Esophagus (tissue), 2 donors: ENCODE data around the gene TSPO. TPM values are rescaled to one million over a fixed set of nuclear protein-coding genes. Genes with fewer than 3 reads are reported as not detected.

Source experiments
- H3K27ac ChIP-seq, 2 donors: one replicate each; pipeline ENCODE4 v1.5.1; 2013; ENCODE audit warnings: low read depth in 2 of 2, mild to moderate bottlenecking in 2 of 2, inconsistent platforms in 1 of 2, low read length in 1 of 2, moderate library complexity in 1 of 2
- H3K27me3 ChIP-seq, 2 donors: one replicate each; pipeline ENCODE4 v1.6.1; 2013; ENCODE audit warnings: low read length in 2 of 2, control low read depth in 1 of 2, mild to moderate bottlenecking in 1 of 2; ENCODE audit not compliant: insufficient read depth in 2 of 2, control insufficient read depth in 1 of 2
- H3K36me3 ChIP-seq, 2 donors: one replicate each; pipeline ENCODE4 v1.6.1; 2013; ENCODE audit warnings: low read length in 1 of 2; ENCODE audit not compliant: control insufficient read depth in 2 of 2, insufficient read depth in 2 of 2
- H3K4me1 ChIP-seq, 2 donors: one replicate each; pipeline ENCODE4 v1.6.1; 2013; ENCODE audit warnings: low read length in 1 of 2; ENCODE audit not compliant: control insufficient read depth in 2 of 2, insufficient read depth in 2 of 2
- H3K4me3 ChIP-seq, 2 donors: one replicate each; pipeline ENCODE4 v1.5.1; 2013; ENCODE audit warnings: low read length in 2 of 2, mild to moderate bottlenecking in 2 of 2, low read depth in 1 of 2, moderate library complexity in 1 of 2
- H3K9me3 ChIP-seq, 2 donors: one replicate each; pipeline ENCODE4 v1.6.1; 2013; ENCODE audit warnings: mild to moderate bottlenecking in 2 of 2, low read depth in 1 of 2, low read length in 1 of 2, moderate library complexity in 1 of 2; ENCODE audit not compliant: control insufficient read depth in 2 of 2, insufficient read depth in 1 of 2
- WGBS, 2 donors: extraction: QIAGEN DNeasy Blood & Tissue Kit; methylation state at CpG; one replicate each; pipeline ENCODE4 v1.1.7; 2013; 5-methylcytosine and 5-hydroxymethylcytosine counted together
- polyA plus RNA-seq, 2 donors: library from polyadenylated mRNA; stranded (reverse); fragments of 200-250 nt; gene quantifications; one replicate each; pipeline ENCODE4 v1.2.3, GENCODE V29; 2013
- donor health status: healthy with polysubstance abuse.
- donor health status: Bipolar disorder and iron deficiency.

TSPO gene
- polyA plus RNA-seq, 2 donors: 660 to 791 TPM

DNA sequence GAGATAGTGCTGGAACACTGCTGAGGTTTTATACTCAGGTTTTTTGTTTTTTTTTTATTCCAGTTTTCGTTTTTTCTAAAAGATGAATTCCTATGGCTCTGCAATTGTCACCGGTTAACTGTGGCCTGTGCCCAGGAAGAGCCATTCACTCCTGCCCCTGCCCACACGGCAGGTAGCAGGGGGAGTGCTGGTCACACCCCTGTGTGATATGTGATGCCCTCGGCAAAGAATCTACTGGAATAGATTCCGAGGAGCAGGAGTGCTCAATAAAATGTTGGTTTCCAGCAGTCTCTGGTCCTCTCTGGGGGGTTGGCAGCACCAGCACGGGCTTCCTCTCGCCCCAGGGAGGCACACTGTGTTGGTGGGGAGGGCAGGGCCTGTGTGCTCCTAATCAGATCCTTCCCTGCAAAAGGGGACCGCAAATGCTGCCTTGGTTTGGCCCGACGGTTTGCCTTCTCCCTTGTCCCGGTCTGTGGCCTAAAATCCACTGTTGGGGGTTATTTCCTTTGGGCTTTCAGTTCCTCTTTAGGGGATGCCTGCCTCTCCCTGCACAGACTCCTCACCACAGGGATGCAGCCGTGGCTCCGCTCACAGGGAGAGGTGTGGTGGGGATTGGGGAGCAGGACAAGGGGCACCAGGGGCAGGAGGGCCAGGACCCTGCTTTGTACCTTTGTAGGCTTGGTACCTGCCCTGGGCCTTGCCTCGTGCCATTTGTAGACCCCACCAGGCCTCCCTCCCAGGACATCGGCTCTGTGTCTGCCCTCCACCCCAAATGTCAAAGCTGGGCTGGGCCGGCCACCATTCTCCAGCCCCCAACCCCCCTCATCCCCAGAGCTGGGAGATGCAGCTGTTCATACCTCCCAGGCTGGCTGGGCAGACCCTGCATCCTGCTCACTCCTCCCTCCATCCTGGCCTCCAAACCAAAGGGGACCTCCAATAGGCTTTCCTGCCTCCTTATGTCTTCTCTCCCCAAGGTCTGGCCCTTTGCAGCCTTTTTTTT lies 21.6 kb upstream of the TSPO start:
- Histone ChIP-seq H3K27ac (no peak overlapping the region), H3K36me3 (peaks cover 7 to 33% of the 10 kb centered on the region in 2 donors), H3K9me3 (no peaks in the 10 kb centered on the region), H3K27me3 (no peaks in the 10 kb centered on the region), H3K4me3 (no peak overlapping the region), H3K4me1 (peaks cover 2 to 14% of the 10 kb centered on the region in 2 donors)
- WGBS, 2 donors: 61 to 63% methylated on average over 16 of the region's 16 CpGs

DNA sequence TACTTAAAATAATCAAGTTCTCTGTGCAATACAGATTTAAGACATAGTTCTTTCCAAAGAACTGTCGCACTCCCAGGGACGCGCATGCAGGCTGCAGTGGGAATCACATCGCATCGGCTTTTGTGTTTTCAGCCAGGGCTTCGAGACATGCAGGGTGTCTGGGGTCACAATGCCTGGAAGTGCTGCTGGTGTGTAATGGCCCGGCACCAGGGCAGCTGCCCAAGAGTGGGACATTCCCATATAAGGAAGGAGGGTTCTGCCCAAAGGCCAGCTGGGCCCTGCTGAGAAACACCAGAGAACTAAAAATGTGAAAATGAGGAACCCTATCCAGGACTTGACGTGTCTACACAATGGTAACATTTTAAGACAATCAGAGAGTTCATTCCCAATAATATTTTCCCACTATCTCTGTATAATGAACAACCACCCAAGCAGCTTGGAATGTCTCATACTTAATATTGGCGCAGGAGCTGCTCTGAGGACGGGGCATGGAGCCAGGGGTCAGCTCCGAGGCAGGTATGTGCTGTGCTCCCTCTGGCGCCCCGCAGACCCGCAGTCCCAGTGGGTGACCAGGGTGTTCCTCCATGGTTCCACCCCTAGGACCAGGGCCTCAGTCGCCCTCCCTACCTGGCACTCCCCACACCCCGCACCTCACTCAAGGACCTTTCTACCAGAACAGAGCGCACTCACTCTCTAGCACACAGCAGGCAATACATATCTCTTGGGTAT lies 19.4 kb upstream of the TSPO start:
- WGBS, 2 donors: 82 to 88% methylated on average over 17 of the region's 17 CpGs

DNA sequence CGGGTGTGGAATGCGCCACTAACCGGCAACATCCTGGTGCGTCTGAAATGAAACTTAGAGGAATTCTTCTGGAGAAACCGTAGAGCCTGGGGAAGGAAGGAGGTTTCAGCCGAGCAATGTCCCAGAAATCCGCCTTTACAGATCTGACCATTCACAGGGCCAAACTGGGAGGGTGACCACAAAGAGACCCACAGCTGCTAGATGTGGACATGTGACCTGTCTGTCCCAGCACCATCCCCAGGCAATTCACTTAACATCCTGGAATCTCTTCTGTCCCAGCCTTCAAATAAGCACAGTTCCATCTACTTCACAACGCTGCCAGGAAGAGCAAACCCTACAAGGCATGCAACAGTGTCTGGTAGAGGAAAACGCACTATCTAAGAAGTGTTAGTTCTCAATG lies 18.0 kb upstream of the TSPO start:
- WGBS, 2 donors: 90 to 92% methylated on average over 9 of the region's 9 CpGs
- H3K4me1 ChIP-seq: peaks cover 0 to 4% of the 10 kb centered on the region in 2 donors

More for the DNA sequence above, 19.4 kb upstream of the TSPO start:
- H3K4me1 ChIP-seq: peaks cover 2 to 14% of the 10 kb centered on the region in 2 donors
- no peaks in the 10 kb centered on the region for H3K27me3 ChIP-seq
- H3K9me3 ChIP-seq: no peaks in the 10 kb centered on the region
- H3K4me3 ChIP-seq: no peak overlapping the region
- H3K27ac ChIP-seq: no peak overlapping the region
- H3K36me3 ChIP-seq: peaks cover 7 to 47% of the 10 kb centered on the region in 2 donors

DNA sequence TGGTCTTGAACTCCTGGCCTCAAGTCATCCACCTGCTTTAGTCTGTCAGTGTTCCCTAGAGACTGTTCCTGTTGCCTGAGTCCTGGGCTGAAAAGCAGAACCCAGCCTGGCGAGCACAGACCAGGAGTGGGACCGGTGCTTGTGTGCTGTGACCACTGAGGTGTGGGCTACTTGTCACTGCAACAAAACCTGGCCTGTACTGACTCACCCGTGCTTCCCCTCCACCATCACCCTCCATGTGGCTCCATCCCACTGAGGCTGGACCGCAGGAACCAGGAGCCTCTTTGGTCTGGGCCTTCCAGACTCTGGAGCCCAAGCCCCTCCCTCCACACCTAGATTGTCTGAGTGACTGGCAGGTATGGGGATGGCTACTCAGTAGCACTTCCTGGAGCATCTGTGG lies 16.8 kb upstream of the TSPO start:
- H3K4me3 ChIP-seq: no peak overlapping the region
- H3K27me3 ChIP-seq: no peaks in the 10 kb centered on the region
- 96 to 98% methylated on average over 4 of the region's 4 CpGs for WGBS, 2 donors
- no peaks in the 10 kb centered on the region for H3K9me3 ChIP-seq
- peaks cover 0 to 4% of the 10 kb centered on the region in 2 donors for H3K4me1 ChIP-seq
- no peak overlapping the region for H3K27ac ChIP-seq
- H3K36me3 ChIP-seq: peaks cover 7 to 55% of the 10 kb centered on the region in 2 donors

More for the DNA sequence above, 18.0 kb upstream of the TSPO start:
- no peak overlapping the region for H3K27ac ChIP-seq
- peaks cover 7 to 57% of the 10 kb centered on the region in 2 donors for H3K36me3 ChIP-seq
- no peaks in the 10 kb centered on the region for H3K9me3 ChIP-seq
- no peak overlapping the region for H3K4me3 ChIP-seq
- H3K27me3 ChIP-seq: no peaks in the 10 kb centered on the region

DNA sequence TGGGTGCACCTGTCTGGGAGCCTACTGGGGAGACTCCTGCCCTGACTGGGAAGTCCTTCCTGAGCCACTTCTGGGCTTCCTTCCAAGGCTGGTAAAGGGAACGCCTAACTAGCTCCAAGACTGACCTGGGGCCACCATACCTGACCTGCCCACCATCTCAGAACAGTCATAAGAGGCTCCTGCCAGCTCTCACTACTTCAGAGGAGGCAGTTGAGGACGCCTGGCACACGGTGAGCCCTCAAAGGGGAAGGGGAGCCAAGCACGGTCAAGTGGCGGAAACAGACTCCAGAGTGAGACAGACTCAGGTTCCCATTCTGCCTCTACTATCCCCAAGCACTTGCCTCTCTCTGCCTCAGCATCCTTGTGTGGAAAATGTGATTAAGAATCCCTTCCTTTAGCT lies 15.8 kb upstream of the TSPO start:
- 81 to 84% methylated on average over 4 to 5 of the region's 5 CpGs for WGBS, 2 donors
- H3K9me3 ChIP-seq: no peaks in the 10 kb centered on the region
- no peak overlapping the region for H3K4me3 ChIP-seq
- H3K27me3 ChIP-seq: no peaks in the 10 kb centered on the region
- peaks cover 0 to 2% of the 10 kb centered on the region in 2 donors for H3K4me1 ChIP-seq
- H3K27ac ChIP-seq: peak overlapping the region in 1 of 2 donors; percentile 65
- H3K36me3 ChIP-seq: peaks cover 7 to 56% of the 10 kb centered on the region in 2 donors

DNA sequence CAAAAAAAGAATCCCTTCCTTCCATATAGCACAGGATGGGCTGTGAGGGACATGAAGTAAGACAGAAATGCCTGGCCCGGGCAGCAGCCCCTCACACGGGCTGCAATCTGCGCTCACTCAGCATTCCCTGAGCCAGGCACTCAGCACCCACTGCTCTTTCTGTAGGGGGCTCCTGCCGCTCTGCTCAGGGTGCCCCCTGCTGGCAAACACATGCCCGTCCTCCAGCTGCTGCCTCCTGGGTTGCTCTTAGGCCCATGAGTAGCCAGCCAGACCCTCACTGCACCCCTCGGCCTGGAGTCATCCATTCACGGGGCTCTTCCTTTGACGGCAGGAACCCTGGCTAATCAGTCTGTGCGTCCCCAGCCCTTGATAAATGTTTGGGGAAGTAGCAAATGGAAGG lies 15.1 kb upstream of the TSPO start:
- Histone ChIP-seq H3K27me3 (no peaks in the 10 kb centered on the region), H3K9me3 (no peaks in the 10 kb centered on the region), H3K4me1 (peaks cover 0 to 2% of the 10 kb centered on the region in 2 donors), H3K27ac (no peak overlapping the region), H3K4me3 (no peak overlapping the region), H3K36me3 (peaks cover 12 to 56% of the 10 kb centered on the region in 2 donors)
- 47 to 54% methylated on average over 9 of the region's 9 CpGs for WGBS, 2 donors

DNA sequence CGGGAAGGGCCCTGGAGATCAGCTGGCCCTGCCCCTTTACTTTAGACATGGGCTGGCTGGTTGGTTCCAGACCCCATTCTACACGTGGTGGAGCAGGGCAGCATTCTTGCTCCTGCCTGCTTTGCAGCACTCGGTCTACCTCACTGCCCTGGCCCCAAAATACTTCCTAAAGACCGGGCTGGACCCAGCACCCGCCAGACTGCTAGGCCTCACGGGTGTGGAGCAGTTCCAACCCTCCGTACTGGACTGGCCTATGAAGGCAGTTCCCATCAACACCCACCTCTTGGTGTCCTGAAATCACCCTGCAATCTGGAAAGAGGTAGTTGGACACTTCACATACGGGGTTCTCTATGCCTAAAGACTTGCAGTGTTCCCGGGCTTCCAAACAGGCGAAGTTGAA lies 14.6 kb upstream of the TSPO start:
- H3K4me1 ChIP-seq: peaks cover 0 to under 1% of the 10 kb centered on the region in 2 donors
- H3K27ac ChIP-seq: no peak overlapping the region
- 78 to 81% methylated on average over 10 of the region's 10 CpGs for WGBS, 2 donors
- peaks cover 12 to 52% of the 10 kb centered on the region in 2 donors for H3K36me3 ChIP-seq
- H3K27me3 ChIP-seq: no peaks in the 10 kb centered on the region
- H3K9me3 ChIP-seq: no peaks in the 10 kb centered on the region
- H3K4me3 ChIP-seq: no peak overlapping the region

DNA sequence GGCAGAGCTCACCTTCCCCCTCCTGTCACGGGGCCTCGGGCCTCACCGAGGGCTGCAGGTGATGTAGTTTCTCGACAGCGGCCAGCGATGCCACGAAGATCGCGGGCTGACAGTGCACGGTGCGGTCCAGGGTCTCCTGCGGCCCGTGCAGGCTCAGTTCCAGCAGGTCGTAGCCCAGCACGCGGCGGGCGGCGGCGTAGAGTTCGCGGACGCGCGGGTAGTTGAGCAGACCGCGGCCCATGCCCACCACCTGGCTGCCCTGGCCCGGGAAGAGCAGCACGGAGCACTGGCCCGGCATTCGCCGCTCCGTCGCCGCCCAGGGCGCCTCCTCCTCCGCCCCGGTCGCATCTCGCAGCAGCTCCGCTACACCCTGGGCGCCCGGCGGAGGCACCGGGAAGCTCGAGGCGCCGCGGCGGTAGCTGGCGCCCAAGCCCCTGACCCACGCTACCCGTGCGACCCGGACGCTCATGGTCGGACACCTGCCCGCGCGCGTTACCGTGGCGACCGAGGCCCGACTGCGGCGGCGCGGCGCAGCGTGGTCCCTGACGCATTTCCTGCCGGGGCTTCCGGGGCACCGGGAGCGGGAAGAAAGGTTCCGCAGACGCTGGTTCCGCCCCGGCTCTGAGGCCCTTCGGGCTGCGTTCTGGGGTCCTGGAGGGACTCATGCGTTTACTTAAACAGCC lies 8.3 kb upstream of the TSPO start, which contains the start of gene MCAT:
Gene MCAT, minus strand, starts transcription at position 519 of the 683 bp plus-strand sequence. Its CDS starts 50 bp downstream, at position 469.
- Histone ChIP-seq H3K36me3 (peaks cover 4 to 14% of the 10 kb centered on the region in 2 donors), H3K9me3 (no peaks in the 10 kb centered on the region), H3K27me3 (no peaks in the 10 kb centered on the region), H3K4me1 (peaks cover 0 to 2% of the 10 kb centered on the region in 2 donors), H3K27ac (peak within 1 kb of the TSS; percentile 67 to 86), H3K4me3 (peak within 1 kb of the TSS; percentile 89 to 95)
- WGBS, 2 donors: 0% methylated on average over 54 to 83 of the region's 83 CpGs

DNA sequence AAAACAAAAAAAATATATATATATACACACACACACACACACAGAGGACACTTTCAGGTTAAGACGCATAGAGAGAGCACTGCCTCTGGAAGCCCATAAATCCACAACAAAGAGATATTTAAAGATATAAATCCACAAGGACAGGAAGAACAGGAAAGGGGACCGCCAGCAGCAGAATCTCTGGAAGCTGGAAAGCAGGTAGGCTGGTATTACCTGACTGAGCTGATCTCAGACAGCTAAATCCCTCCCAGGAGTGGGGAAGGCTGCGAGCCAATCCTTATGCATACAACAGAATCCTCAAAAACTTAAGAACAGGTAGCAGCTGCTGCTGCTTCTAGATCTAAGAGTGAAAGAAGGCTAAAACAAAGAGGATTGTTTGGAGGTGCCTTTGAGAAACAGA lies 6.4 kb upstream of the TSPO start:
- no peak overlapping the region for H3K4me3 ChIP-seq
- H3K27ac ChIP-seq: peak overlapping the region; percentile 73 to 86
- H3K9me3 ChIP-seq: no peaks in the 10 kb centered on the region
- peaks cover 4 to 7% of the 10 kb centered on the region in 2 donors for H3K36me3 ChIP-seq
- peaks cover 0 to 7% of the 10 kb centered on the region in 2 donors for H3K4me1 ChIP-seq
- H3K27me3 ChIP-seq: no peaks in the 10 kb centered on the region
- 48 to 58% methylated on average over 3 of the region's 3 CpGs for WGBS, 2 donors
